NCI-H82 treated with DMSO at 0.1 percent for 48 hours (cell line): Measurements from ENCODE around the gene GALK1.
"Not testable (repeated sequence)": the region's sequence is repeated elsewhere in the genome, so short reads cannot be mapped to it uniquely, and the experiment has no call there.

ENCODE experiments used
- DNase-seq: peaks from one replicate; lab custom pipeline; 2025; ENCODE audit not compliant: unreplicated experiment; lab: John Stamatoyannopoulos, UW

Gene GALK1

GRCh38 chr17:75767881-75768280 lies 2.9 kb upstream of the GALK1 start:
- DNase-seq = no peak

- DNase-seq = no peak
These were observed 989 bp upstream of the GALK1 start for GRCh38 chr17:75765981-75766380.

- no peak for DNase-seq
These were observed 628 bp downstream of the GALK1 start for GRCh38 chr17:75764417-75764710.

GRCh38 chr17:75763613-75764416 lies 1.2 kb downstream of the GALK1 start:
- DNase-seq = no peak

- DNase-seq = no peak
These were observed 1.8 kb downstream of the GALK1 start for GRCh38 chr17:75763269-75763607.

- no peak for DNase-seq
These were observed 2.3 kb downstream of the GALK1 start for GRCh38 chr17:75762513-75763268.

- not testable (repeated sequence) for DNase-seq
These were observed 4.9 kb downstream of the GALK1 start for GRCh38 chr17:75759978-75760640.

GRCh38 chr17:75759457-75759856 lies 5.5 kb downstream of the GALK1 start:
- DNase-seq = no peak

GRCh38 chr17:75758131-75758905 lies 6.7 kb downstream of the GALK1 start:
- DNase-seq = no peak

- no peak for DNase-seq
These were observed 7.8 kb downstream of the GALK1 start for GRCh38 chr17:75757086-75757681.

GRCh38 chr17:75756451-75757085 lies 8.4 kb downstream of the GALK1 start:
- no peak for DNase-seq

- no peak for DNase-seq
These were observed 9.0 kb downstream of the GALK1 start for GRCh38 chr17:75755990-75756389.

GRCh38 chr17:75755205-75755901 lies 9.6 kb downstream of the GALK1 start:
- no peak for DNase-seq

- DNase-seq = no peak
These were observed 10.4 kb downstream of the GALK1 start for GRCh38 chr17:75754378-75755204.

- peak; percentile 59 for DNase-seq
These were observed 11.2 kb downstream of the GALK1 start for GRCh38 chr17:75753514-75754377.

GRCh38 chr17:75752802-75753513 lies 12.0 kb downstream of the GALK1 start:
- DNase-seq = no peak

GRCh38 chr17:75752405-75752709 lies 12.6 kb downstream of the GALK1 start:
- no peak for DNase-seq
